Mesenchymal stem cell (in vitro differentiated cells and primary cell): ENCODE data around the gene B2M. TPM values are rescaled to one million over a fixed set of nuclear protein-coding genes. Genes with fewer than 3 reads are reported as not detected.

ENCODE experiments used
- DNase-seq: peaks from one replicate; pipeline ENCODE4 v3.0.0-alpha.2; 2013
- H2AFZ ChIP-seq: one replicate; pipeline ENCODE4 v1.6.1; 2013; ENCODE audit warnings: low read depth, mild to moderate bottlenecking, control low read depth, inconsistent platforms, low read length, moderate library complexity
- H2AK5ac ChIP-seq: 2 replicates; pipeline ENCODE4 v1.6.1; 2013; ENCODE audit warnings: low read length, moderate library complexity, mild to moderate bottlenecking, inconsistent platforms; ENCODE audit not compliant: severe bottlenecking
- H2BK120ac ChIP-seq: one replicate; pipeline ENCODE4 v1.6.1; 2013; ENCODE audit warnings: low read depth, mild to moderate bottlenecking, inconsistent platforms, low read length, moderate library complexity
- H2BK12ac ChIP-seq, 2 experiments: one replicate each; pipeline ENCODE4 v1.6.1; 2013; ENCODE audit warnings: inconsistent platforms in 2 of 2, low read length in 2 of 2, mild to moderate bottlenecking in 2 of 2, moderate library complexity in 2 of 2, control low read depth in 1 of 2
- H2BK15ac ChIP-seq: one replicate; pipeline ENCODE4 v1.6.1; 2013; ENCODE audit warnings: mild to moderate bottlenecking, low read depth, inconsistent platforms; ENCODE audit not compliant: poor library complexity, severe bottlenecking
- H2BK5ac ChIP-seq: 2 replicates; pipeline ENCODE4 v1.6.1; 2013; ENCODE audit warnings: low read depth, mild to moderate bottlenecking, low read length, control low read depth, inconsistent platforms; ENCODE audit not compliant: poor library complexity, severe bottlenecking
- H3K14ac ChIP-seq, 2 experiments: one replicate each; pipeline ENCODE4 v1.6.1; 2013; ENCODE audit warnings: inconsistent platforms in 2 of 2, low read length in 2 of 2, control low read depth in 1 of 2, mild to moderate bottlenecking in 1 of 2, moderate library complexity in 1 of 2
- H3K18ac ChIP-seq, 2 experiments: one replicate each; pipeline ENCODE4 v1.6.1; 2013; ENCODE audit warnings: inconsistent platforms in 2 of 2, low read length in 2 of 2, control low read depth in 1 of 2, low read depth in 1 of 2, mild to moderate bottlenecking in 1 of 2
- H3K23ac ChIP-seq, 2 experiments: one replicate each; pipeline ENCODE4 v1.6.1; 2013; ENCODE audit warnings: inconsistent platforms in 2 of 2, low read length in 2 of 2, mild to moderate bottlenecking in 2 of 2, moderate library complexity in 2 of 2, control low read depth in 1 of 2
- H3K27ac ChIP-seq: 2 replicates; pipeline ENCODE4 v1.5.1; 2013; ENCODE audit warnings: mild to moderate bottlenecking, moderate library complexity, low read length, control low read depth, inconsistent platforms; ENCODE audit not compliant: poor library complexity, severe bottlenecking
- H3K27me3 ChIP-seq, 2 experiments: 2 replicates each; pipeline versions ENCODE4 v1.6.1 to v1.7.0; 2013; ENCODE audit warnings: low read length in 2 of 2, mild to moderate bottlenecking in 2 of 2, moderate library complexity in 2 of 2, control low read depth in 1 of 2, inconsistent platforms in 1 of 2; ENCODE audit not compliant: control insufficient read depth in 1 of 2, insufficient read depth in 1 of 2
- H3K36me3 ChIP-seq, 2 experiments: 2 replicates each; pipeline versions ENCODE4 v1.6.1 to v1.7.0; 2013; ENCODE audit warnings: low read length in 2 of 2, control low read depth in 1 of 2, inconsistent platforms in 1 of 2, low read depth in 1 of 2, mild to moderate bottlenecking in 1 of 2; ENCODE audit not compliant: insufficient read depth in 2 of 2, control insufficient read depth in 1 of 2
- H3K4ac ChIP-seq, 2 experiments: one replicate each; pipeline ENCODE4 v1.6.1; 2013; ENCODE audit warnings: inconsistent platforms in 2 of 2, low read length in 2 of 2, mild to moderate bottlenecking in 2 of 2, moderate library complexity in 2 of 2, control low read depth in 1 of 2, low read depth in 1 of 2
- H3K4me1 ChIP-seq: 2 replicates; pipeline ENCODE4 v1.6.1; 2013; ENCODE audit warnings: low read depth, low read length, control low read depth; ENCODE audit not compliant: control insufficient read depth, insufficient read depth
- H3K4me2 ChIP-seq: 2 replicates; pipeline ENCODE4 v1.6.1; 2013; ENCODE audit warnings: low read length, mild to moderate bottlenecking, inconsistent platforms; ENCODE audit not compliant: poor library complexity, severe bottlenecking
- H3K4me3 ChIP-seq, 2 experiments: 2 replicates each; pipeline versions ENCODE4 v1.5.1 to v1.7.0; 2013; ENCODE audit warnings: low read length in 2 of 2, mild to moderate bottlenecking in 2 of 2, control low read depth in 1 of 2, low read depth in 1 of 2; ENCODE audit not compliant: insufficient read depth in 1 of 2
- H3K79me1 ChIP-seq: replicated peaks from 2 replicates; pipeline ENCODE4 v1.6.1; 2013; ENCODE audit warnings: mild to moderate bottlenecking, control low read depth, low read length, inconsistent platforms; ENCODE audit not compliant: poor library complexity, severe bottlenecking
- H3K9ac ChIP-seq: 2 replicates; pipeline ENCODE4 v1.7.0; 2013; ENCODE audit warnings: mild to moderate bottlenecking, low read length, moderate library complexity
- H3K9me3 ChIP-seq: 2 replicates; pipeline ENCODE4 v1.7.0; 2013; ENCODE audit warnings: mild to moderate bottlenecking, low read length; ENCODE audit not compliant: control insufficient read depth
- H4K8ac ChIP-seq: one replicate; pipeline ENCODE4 v1.6.1; 2013; ENCODE audit warnings: inconsistent platforms, mild to moderate bottlenecking, low read length, moderate library complexity
- H4K91ac ChIP-seq: one replicate; pipeline ENCODE4 v1.6.1; 2013; ENCODE audit warnings: mild to moderate bottlenecking, low read length, inconsistent platforms
- WGBS: methylation state at CpG from one replicate; pipeline ENCODE4 v1.1.7; 2013; ENCODE audit warnings: mixed read lengths; 5-methylcytosine and 5-hydroxymethylcytosine counted together
- small RNA-seq: library from polyadenylated mRNA; stranded (forward); fragments of <200 nt; extraction: miRNeasy Mini kit (QIAGEN cat#:217004); gene quantifications from one replicate; pipeline ENCODE3, GENCODE V24; 2013; ENCODE audit warnings: low read depth

The B2M gene

DNA sequence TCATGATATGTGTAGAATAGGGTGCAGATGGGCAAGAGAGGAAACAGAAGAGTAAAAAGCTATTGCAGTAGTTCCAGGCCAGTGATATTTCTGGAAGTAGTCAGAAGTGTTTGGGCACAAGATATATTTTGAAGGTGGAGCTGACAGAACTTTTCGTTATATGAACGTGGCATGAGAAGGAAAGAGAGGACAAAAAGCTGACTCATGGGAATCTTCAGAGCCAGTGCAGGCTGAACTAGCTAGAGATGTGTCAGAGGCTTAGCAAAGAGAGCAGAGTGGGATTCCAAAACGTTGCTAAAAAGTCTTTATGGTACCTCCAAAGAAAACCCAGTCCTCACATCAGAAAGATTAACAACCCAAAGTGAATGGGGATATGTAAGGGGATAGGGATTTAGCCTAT lies 53.7 kb downstream of the B2M start:
- no peak overlapping the region for H3K4ac ChIP-seq
- H3K23ac ChIP-seq = no peak overlapping the region
- H2BK120ac ChIP-seq = no peak overlapping the region
- H3K9ac ChIP-seq = no peak overlapping the region
- H4K8ac ChIP-seq = no peak overlapping the region
- no peak overlapping the region for H3K14ac ChIP-seq
- H3K36me3 ChIP-seq = peaks cover 0 to 5% of the 10 kb centered on the region in 2 experiments
- H3K4me3 ChIP-seq = no peak overlapping the region
- H3K9me3 ChIP-seq = no peaks in the 10 kb centered on the region
- no peaks in the 10 kb centered on the region for H3K79me1 ChIP-seq
- no peaks in the 10 kb centered on the region for H3K4me1 ChIP-seq
- WGBS = 43% methylated on average over 2 of the region's 3 CpGs
- no peak overlapping the region for H2BK5ac ChIP-seq
- no peak overlapping the region for H4K91ac ChIP-seq
- no peak overlapping the region for H2AFZ ChIP-seq
- no peak overlapping the region for H3K4me2 ChIP-seq
- DNase-seq = no peak
- no peak overlapping the region for H2AK5ac ChIP-seq
- H3K18ac ChIP-seq = no peak overlapping the region
- H3K27me3 ChIP-seq = peaks cover 0 to 4% of the 10 kb centered on the region in 2 experiments
- H2BK12ac ChIP-seq = no peak overlapping the region
- H2BK15ac ChIP-seq = no peak overlapping the region
- no peak overlapping the region for H3K27ac ChIP-seq

Small RNA genes lying within 50 kb of the gene (small RNA-seq; reads per million reads assigned to genes)
- gene RF00019 = not detected
